Activated CD4-positive, alpha-beta memory T cell treated with anti-CD3 and anti-CD28 coated beads for 36 hours (primary cell): ENCODE results near the gene EFNA5. TPM values are rescaled to one million over a fixed set of nuclear protein-coding genes. Genes with fewer than 3 reads are reported as not detected.

ENCODE experiments used
- CTCF ChIA-PET: fragments of 350-600 bp; sonication (Branson Sonifier 250); formaldehyde crosslinking; loops from one replicate; lab custom pipeline; 2021; ENCODE audit warnings: antibody characterized with exemption, inconsistent platforms; lab: Charles Lee
- POLR2A ChIA-PET: fragments of 350-600 bp; sonication (Branson Sonifier 250); formaldehyde crosslinking; loops from one replicate; lab custom pipeline; 2021; ENCODE audit warnings: antibody characterized with exemption; lab: Charles Lee
- DNase-seq: peaks from one replicate; pipeline ENCODE4 v3.0.0-alpha.2; 2020
- H3K27ac Mint-ChIP-seq: one replicate; pipeline ENCODE4 v1.8.0; 2021; ENCODE audit warnings: mixed read lengths
- H3K27me3 Mint-ChIP-seq: one replicate; pipeline ENCODE4 v1.8.0; 2021; ENCODE audit warnings: mixed read lengths
- H3K36me3 Mint-ChIP-seq: one replicate; pipeline ENCODE4 v1.8.0; 2021; ENCODE audit warnings: mixed read lengths
- H3K4me1 Mint-ChIP-seq: one replicate; pipeline ENCODE4 v1.8.0; 2021; ENCODE audit warnings: low read depth, mixed read lengths
- H3K4me3 Mint-ChIP-seq: one replicate; pipeline ENCODE4 v1.8.0; 2021; ENCODE audit warnings: mild to moderate bottlenecking, mixed read lengths
- H3K9me3 Mint-ChIP-seq: one replicate; pipeline ENCODE4 v1.8.0; 2021; ENCODE audit warnings: mixed read lengths
- intact Hi-C: fragments of 100-400 bp; cut with micrococcal nuclease; formaldehyde crosslinking; loops from one replicate; pipeline ENCODE4 v1.15.1; 2023
- total RNA-seq, 2 experiments: library from RNA; stranded (reverse); gene quantifications; one replicate each; pipeline ENCODE4 v1.2.3, GENCODE V29; 2021

EFNA5 gene
- total RNA-seq, 2 experiments from 2014 or later, result not detected

GRCh38 chr5:107474716-107475489 is 195.8 kb downstream of the EFNA5 start:
- CTCF ChIA-PET, result no interaction called here
- Mint-ChIP-seq H3K36me3 (no peaks in the 10 kb centered on the region), H3K9me3 (no peaks in the 10 kb centered on the region), H3K27me3 (peaks cover 2% of the 10 kb centered on the region), H3K27ac (no peak overlapping the region), H3K4me1 (peaks cover 2% of the 10 kb centered on the region), H3K4me3 (no peak overlapping the region)
- intact Hi-C loops, result no loop called here
- POLR2A ChIA-PET, result no interaction called here
- DNase-seq, result no peak

- ChIA-PET CTCF (no interaction called here), POLR2A (no interaction called here)
- Mint-ChIP-seq H3K36me3 (no peaks in the 10 kb centered on the region), H3K27me3 (peaks cover 2% of the 10 kb centered on the region), H3K27ac (no peak overlapping the region), H3K4me3 (no peak overlapping the region), H3K4me1 (peaks cover 2% of the 10 kb centered on the region), H3K9me3 (no peaks in the 10 kb centered on the region)
- DNase-seq, result no peak
- intact Hi-C loops, result no loop called here
Measured at GRCh38 chr5:107474361-107474715, 196.4 kb downstream of the EFNA5 start.

- H3K9me3 Mint-ChIP-seq, result no peaks in the 10 kb centered on the region
- intact Hi-C loops, result no loop called here
- no peak overlapping the region for H3K27ac Mint-ChIP-seq
- no peaks in the 10 kb centered on the region for H3K36me3 Mint-ChIP-seq
- ChIA-PET CTCF (interaction anchor here (1.3 kb wide), 1 partner anchor 100 kb away, joined by 3 read pairs; no protein-coding TSS in a partner anchor), POLR2A (no interaction called here)
- no peak overlapping the region for H3K4me3 Mint-ChIP-seq
- no peak for DNase-seq
- H3K4me1 Mint-ChIP-seq, result peaks cover 2% of the 10 kb centered on the region
- peaks cover 2% of the 10 kb centered on the region for H3K27me3 Mint-ChIP-seq
Measured at GRCh38 chr5:107472620-107473064, 198.1 kb downstream of the EFNA5 start.

GRCh38 chr5:107470295-107470582 is 200.5 kb downstream of the EFNA5 start:
- Mint-ChIP-seq H3K4me3 (no peak overlapping the region), H3K9me3 (no peaks in the 10 kb centered on the region), H3K4me1 (peaks cover under 1% of the 10 kb centered on the region), H3K27ac (no peak overlapping the region), H3K36me3 (no peaks in the 10 kb centered on the region), H3K27me3 (peaks cover 2% of the 10 kb centered on the region)
- ChIA-PET POLR2A (no interaction called here), CTCF (no interaction called here)
- intact Hi-C loops, result no loop called here
- no peak for DNase-seq

GRCh38 chr5:107469485-107470294 is 201.0 kb downstream of the EFNA5 start:
- Mint-ChIP-seq H3K4me3 (no peak overlapping the region), H3K27ac (no peak overlapping the region), H3K9me3 (no peaks in the 10 kb centered on the region), H3K27me3 (peaks cover 2% of the 10 kb centered on the region), H3K36me3 (no peaks in the 10 kb centered on the region), H3K4me1 (peaks cover 6% of the 10 kb centered on the region)
- POLR2A ChIA-PET, result no interaction called here
- CTCF ChIA-PET, result no interaction called here
- intact Hi-C loops, result no loop called here
- no peak for DNase-seq

GRCh38 chr5:107469064-107469463 is 201.7 kb downstream of the EFNA5 start:
- H3K9me3 Mint-ChIP-seq, result no peaks in the 10 kb centered on the region
- peaks cover 8% of the 10 kb centered on the region for H3K4me1 Mint-ChIP-seq
- H3K36me3 Mint-ChIP-seq, result no peaks in the 10 kb centered on the region
- H3K27ac Mint-ChIP-seq, result no peak overlapping the region
- peaks cover 2% of the 10 kb centered on the region for H3K27me3 Mint-ChIP-seq
- CTCF ChIA-PET, result no interaction called here
- no peak overlapping the region for H3K4me3 Mint-ChIP-seq
- POLR2A ChIA-PET, result no interaction called here
- DNase-seq, result no peak
- intact Hi-C loops, result no loop called here

- intact Hi-C loops, result no loop called here
- Mint-ChIP-seq H3K4me3 (no peak overlapping the region), H3K4me1 (peaks cover 8% of the 10 kb centered on the region), H3K9me3 (no peaks in the 10 kb centered on the region), H3K27ac (no peak overlapping the region), H3K27me3 (peaks cover 4% of the 10 kb centered on the region), H3K36me3 (no peaks in the 10 kb centered on the region)
- no peak for DNase-seq
- ChIA-PET POLR2A (no interaction called here), CTCF (interaction anchor here (0.5 to 1.1 kb wide), 2 partner anchors 17 to 104 kb away, joined by 3 read pairs; no protein-coding TSS in a partner anchor)
Measured at GRCh38 chr5:107468276-107468675, 202.5 kb downstream of the EFNA5 start.

GRCh38 chr5:107467137-107467932 is 203.4 kb downstream of the EFNA5 start:
- intact Hi-C loops, result no loop called here
- Mint-ChIP-seq H3K4me3 (no peak overlapping the region), H3K4me1 (peaks cover 8% of the 10 kb centered on the region), H3K27me3 (peaks cover 2% of the 10 kb centered on the region), H3K27ac (no peak overlapping the region), H3K36me3 (no peaks in the 10 kb centered on the region), H3K9me3 (no peaks in the 10 kb centered on the region)
- no peak for DNase-seq
- CTCF ChIA-PET, result interaction anchor here (1.1 kb wide), 1 partner anchor 105 kb away, joined by 3 read pairs; no protein-coding TSS in a partner anchor
- POLR2A ChIA-PET, result no interaction called here

GRCh38 chr5:107466233-107466769 is 204.4 kb downstream of the EFNA5 start:
- POLR2A ChIA-PET, result no interaction called here
- no peak overlapping the region for H3K27ac Mint-ChIP-seq
- no peaks in the 10 kb centered on the region for H3K9me3 Mint-ChIP-seq
- intact Hi-C loops, result no loop called here
- CTCF ChIA-PET, result no interaction called here
- H3K4me1 Mint-ChIP-seq, result peaks cover 8% of the 10 kb centered on the region
- peaks cover 5% of the 10 kb centered on the region for H3K27me3 Mint-ChIP-seq
- H3K4me3 Mint-ChIP-seq, result no peak overlapping the region
- no peak for DNase-seq
- no peaks in the 10 kb centered on the region for H3K36me3 Mint-ChIP-seq

- peaks cover 8% of the 10 kb centered on the region for H3K4me1 Mint-ChIP-seq
- DNase-seq, result no peak
- H3K4me3 Mint-ChIP-seq, result no peak overlapping the region
- H3K36me3 Mint-ChIP-seq, result no peaks in the 10 kb centered on the region
- intact Hi-C loops, result no loop called here
- CTCF ChIA-PET, result no interaction called here
- H3K9me3 Mint-ChIP-seq, result no peaks in the 10 kb centered on the region
- H3K27me3 Mint-ChIP-seq, result peaks cover 5% of the 10 kb centered on the region
- POLR2A ChIA-PET, result no interaction called here
- no peak overlapping the region for H3K27ac Mint-ChIP-seq
Measured at GRCh38 chr5:107464876-107465275, 205.9 kb downstream of the EFNA5 start.

GRCh38 chr5:107464416-107464815 is 206.3 kb downstream of the EFNA5 start:
- Mint-ChIP-seq H3K4me3 (no peak overlapping the region), H3K9me3 (no peaks in the 10 kb centered on the region), H3K4me1 (peaks cover 8% of the 10 kb centered on the region), H3K27ac (no peak overlapping the region), H3K27me3 (peaks cover 5% of the 10 kb centered on the region), H3K36me3 (no peaks in the 10 kb centered on the region)
- ChIA-PET POLR2A (no interaction called here), CTCF (no interaction called here)
- intact Hi-C loops, result no loop called here
- DNase-seq, result no peak

GRCh38 chr5:107463731-107464130 is 207.0 kb downstream of the EFNA5 start:
- no peak for DNase-seq
- H3K27ac Mint-ChIP-seq, result no peak overlapping the region
- H3K4me1 Mint-ChIP-seq, result peaks cover 8% of the 10 kb centered on the region
- ChIA-PET CTCF (no interaction called here), POLR2A (no interaction called here)
- no peak overlapping the region for H3K4me3 Mint-ChIP-seq
- no peaks in the 10 kb centered on the region for H3K36me3 Mint-ChIP-seq
- intact Hi-C loops, result no loop called here
- H3K9me3 Mint-ChIP-seq, result no peaks in the 10 kb centered on the region
- peaks cover 7% of the 10 kb centered on the region for H3K27me3 Mint-ChIP-seq
